Stimulated activated CD4-positive, alpha-beta T cell treated with anti-CD3 and anti-CD28 coated beads, Interleukin-1b, Interleukin-23, amount 100 ng/mL, for 48 hours (primary cell): ENCODE measurements around the gene STEAP1.
"Not testable (repeated sequence)": the region's sequence is repeated elsewhere in the genome, so short reads cannot be mapped to it uniquely, and the experiment has no call there.

Source experiments
- DNase-seq: peaks from one replicate; pipeline ENCODE4 v3.0.0-alpha.2; 2020

The STEAP1 gene

GRCh38 chr7:90153943-90154771 lies at the start of gene STEAP1:
Gene STEAP1, plus strand, starts transcription at chr7:90154469. Its CDS starts 5,320 bp downstream, at chr7:90159789.
- DNase-seq = peak; percentile 80

- DNase-seq = not testable (repeated sequence)
Measured at GRCh38 chr7:90114972-90115371, 39.3 kb upstream of the STEAP1 start.

DNA sequence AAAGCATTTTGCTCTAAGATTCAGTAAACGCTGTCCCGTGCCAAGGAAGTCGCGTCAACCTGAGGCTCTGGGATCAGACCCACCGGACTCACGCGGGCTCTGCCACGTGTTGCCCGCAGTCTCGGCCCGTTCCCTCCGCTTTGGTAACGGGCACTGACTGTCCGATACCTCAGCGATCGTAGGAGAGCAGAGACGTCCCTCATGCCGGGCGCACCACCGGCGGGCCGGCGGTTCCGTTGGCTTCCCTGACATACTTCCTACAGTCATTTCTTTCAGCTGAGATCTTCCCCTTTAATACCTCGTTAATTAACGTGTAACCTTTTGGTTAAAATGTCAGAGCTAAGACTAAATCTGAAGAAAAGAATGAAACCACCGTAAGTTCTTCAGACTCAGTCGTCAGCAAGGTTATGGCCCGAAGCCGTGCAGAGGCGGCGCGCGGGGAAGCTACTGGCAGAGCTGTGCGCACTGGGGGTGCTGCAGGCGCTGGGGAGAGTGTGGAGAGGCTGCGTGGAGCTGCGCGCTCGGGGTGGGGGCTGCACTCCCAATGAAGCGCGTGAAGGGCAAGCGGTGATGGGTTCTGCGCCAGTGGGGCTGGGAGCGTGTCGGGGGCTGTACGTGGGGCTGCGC lies 35.6 kb upstream of the STEAP1 start:
- not testable (repeated sequence) for DNase-seq

DNA sequence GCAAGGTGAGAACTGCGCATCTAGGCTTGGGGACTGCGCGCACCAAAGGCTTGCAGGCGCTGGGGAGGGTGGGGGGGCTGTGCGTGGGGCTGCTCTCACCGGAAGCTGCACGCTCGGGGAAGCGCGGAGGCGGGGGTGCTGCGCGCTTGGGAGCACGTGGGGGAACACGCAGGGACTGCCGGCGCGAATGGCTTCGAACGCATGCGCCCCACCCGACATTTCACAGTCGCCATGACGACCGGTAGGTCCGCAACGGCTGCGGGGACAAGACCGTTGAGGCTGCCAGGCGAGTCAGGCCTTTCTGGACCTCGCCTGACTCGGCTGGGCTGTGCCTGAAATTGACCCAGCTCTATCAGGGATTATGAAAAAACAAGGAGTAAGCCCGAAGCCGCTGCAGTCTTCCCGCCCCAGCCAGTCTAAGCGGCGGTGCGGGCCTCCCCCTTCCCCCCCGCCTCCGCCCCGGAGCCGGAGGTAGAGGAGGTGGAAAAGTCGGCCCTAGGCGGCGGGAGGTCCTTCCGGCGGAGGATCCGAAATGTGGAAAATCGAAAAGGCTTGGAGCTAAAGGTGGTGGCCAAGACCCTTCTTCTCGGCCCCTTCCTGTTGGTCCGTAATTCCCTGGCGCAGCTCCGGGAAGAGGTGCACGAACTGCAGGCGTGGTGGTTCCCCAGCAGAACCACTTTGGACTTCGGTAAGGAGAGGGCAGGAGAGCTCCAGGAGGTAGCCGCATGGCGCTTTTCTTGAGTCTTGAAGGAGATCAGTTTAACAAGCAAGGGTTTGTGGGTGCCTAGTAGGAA lies 34.9 kb upstream of the STEAP1 start:
- DNase-seq = peak; percentile 25

- DNase-seq = not testable (repeated sequence)
Measured at GRCh38 chr7:90120205-90120604, 34.1 kb upstream of the STEAP1 start.

DNA sequence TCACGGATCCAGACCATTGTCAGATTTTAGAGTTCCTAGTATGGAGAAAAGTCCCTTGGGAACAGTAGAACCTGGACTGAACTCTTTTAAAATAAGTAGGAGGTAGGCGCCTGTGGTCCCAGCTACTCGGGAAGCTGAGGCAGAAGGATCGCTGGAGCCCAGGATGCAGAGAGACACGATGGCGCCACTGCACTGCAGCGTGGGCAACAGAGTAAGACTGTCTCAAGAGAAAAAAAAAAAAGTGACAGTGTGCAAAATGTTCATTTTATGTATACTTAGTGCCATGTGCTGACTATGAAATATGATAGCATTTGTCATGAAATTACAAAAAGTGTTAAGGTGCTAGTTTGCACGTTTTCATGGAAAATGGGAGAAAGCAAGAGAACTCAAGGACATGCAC lies 22.5 kb upstream of the STEAP1 start:
- not testable (repeated sequence) for DNase-seq

- DNase-seq = not testable (repeated sequence)
Measured at GRCh38 chr7:90147079-90147960, 6.9 kb upstream of the STEAP1 start.

- peak; percentile 9 for DNase-seq
Measured at GRCh38 chr7:90149428-90149827, 4.8 kb upstream of the STEAP1 start.

DNA sequence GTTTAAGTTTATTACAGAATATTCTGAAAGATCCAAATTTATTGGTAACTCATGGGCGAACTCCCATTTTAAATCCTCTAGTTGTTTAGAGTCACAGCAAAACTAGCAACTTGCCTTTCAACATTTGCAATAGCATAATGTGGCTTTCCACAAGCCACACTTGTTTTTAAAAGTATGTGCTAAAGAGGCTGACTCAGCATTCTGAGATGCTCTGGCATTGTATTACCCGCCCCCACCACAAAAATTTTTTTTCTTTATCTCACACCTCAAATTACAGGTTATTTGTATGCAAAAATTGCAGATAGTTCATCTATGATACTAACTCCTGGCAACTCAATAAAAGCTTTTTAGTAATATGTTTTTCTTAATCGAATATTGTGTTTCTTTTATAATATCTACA lies 2.4 kb upstream of the STEAP1 start:
- DNase-seq = not testable (repeated sequence)

DNA sequence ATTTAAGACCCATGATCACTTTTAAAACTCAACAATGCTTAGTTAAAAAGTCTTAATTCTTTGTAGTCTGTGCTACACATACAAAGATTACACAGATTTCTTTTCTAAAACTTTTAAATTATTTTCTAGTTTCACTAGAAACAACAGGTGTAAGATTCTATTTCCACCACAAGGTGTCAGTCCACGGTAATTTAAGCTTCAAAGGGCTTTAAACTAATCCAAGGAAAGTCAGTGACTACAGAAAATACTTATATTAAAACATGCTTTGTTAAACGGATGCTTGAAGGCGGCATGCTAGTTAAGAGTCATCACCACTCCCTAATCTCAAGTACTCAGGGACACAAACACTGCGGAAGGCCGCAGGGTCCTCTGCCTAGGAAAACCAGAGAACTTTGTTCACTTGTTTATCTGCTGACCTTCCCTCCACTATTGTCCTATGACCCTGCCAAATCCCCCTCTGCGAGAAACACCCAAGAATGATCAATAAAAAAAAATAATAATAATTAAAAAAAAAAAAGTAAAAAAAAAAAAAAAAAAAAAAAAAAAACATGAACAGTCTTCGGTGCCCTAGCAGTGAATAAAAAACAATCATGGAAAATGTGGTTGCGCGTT lies 1.5 kb upstream of the STEAP1 start:
- not testable (repeated sequence) for DNase-seq

DNA sequence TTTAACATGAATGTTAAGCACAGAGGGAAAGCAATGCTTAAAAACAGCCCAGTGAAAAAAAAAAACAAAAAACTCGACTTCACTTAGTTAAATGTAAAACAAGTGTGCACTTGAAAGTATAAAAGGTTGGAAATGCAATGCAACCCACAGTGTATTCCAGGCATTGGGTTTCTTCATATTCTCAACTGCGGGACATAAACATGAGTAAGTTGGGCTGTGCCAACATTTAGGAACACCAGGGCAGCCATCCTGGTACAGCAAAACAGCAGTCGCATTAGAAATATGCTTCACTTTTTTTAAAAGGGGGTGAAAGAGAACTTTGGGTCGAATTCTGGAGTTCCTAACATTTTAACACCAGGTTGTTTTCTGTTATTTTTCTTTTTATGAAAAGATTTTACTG lies 937 bp downstream of the STEAP1 start:
- DNase-seq = no peak

DNA sequence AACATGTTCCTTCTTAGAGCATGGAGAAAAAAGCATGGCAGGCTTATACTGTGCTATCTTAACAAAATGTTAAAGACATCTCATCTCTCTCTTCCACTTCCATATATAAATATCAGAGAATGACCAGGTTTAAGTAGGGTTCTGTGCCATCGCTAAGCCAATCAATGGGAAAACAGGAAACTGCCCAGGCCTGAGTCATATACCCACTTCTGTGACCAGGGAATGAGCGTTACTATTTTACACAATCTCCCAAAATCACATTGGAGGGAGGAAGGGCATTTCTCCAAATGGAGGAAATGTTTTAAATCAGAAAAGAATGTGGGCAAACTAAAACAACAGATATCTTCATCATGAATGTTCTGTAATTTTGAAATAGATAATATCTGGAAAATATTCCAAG lies 3.1 kb downstream of the STEAP1 start:
- DNase-seq = not testable (repeated sequence)

DNA sequence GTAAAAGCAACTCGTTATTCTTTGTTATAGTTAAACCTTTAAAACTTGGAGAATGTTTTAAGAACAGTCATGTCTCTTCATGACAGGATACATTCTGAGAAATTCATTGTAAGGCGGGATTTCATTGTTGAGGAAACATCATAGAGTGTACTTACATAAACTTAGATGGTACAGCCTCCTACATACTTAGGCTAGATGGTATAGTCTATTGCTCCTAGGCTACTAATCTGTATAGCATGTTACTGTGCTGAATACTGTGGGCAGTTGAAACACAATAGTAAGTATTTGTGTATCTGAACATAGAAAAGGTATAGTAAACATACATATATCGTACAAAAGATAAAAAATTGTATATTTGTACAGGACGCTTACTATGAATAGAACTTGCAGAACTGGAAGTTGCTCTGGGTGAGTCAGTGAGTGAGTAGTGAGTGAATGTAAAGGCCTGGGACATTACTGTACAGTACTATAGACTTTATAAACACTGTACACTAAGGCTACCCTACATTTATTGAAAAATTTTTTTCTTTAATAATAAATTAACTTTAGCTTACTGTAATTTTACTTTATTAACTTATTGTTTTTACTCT lies 3.6 kb downstream of the STEAP1 start:
- DNase-seq = not testable (repeated sequence)

- DNase-seq = no peak
Measured at GRCh38 chr7:90163534-90163933, 9.3 kb downstream of the STEAP1 start.

GRCh38 chr7:90165724-90166123 lies 11.5 kb downstream of the STEAP1 start:
- DNase-seq = no peak

DNA sequence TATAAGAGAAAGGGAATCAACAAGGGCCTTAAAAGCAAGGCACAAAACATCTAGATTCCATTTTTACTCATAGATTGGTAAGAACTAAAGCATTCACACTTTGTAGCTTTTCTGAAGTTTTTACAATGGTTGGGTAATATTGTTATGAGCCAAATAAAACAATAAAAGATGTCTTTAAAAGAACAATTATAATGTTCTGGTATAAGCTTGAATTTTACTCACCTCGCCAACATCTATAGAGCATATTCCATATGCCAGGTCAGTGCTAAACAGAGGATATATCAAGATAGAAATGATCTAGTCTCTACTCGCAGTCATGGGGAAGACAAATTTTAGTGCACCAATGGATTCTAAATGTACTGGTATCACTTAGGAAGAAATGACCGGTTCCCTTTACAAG lies 11.9 kb downstream of the STEAP1 start:
- DNase-seq = no peak

DNA sequence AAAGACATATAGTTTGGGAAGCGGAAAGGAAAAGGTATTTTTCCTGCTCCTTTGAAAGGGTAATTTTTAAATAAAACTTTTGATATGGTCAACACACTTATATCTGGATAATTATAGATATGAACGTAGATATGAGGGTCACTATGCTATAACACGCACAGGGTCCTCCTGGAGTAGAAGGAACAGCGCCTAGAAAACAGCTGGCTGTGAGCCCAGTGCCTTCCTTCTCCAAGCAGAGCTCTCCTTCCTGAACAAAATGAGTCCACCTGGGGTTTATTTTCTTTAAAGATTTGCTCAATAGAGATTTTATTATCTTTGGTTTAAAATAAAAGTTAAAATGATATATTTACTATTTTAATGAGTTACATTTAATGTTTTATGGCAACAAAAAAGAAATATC lies 13.1 kb downstream of the STEAP1 start:
- DNase-seq = no peak

DNA sequence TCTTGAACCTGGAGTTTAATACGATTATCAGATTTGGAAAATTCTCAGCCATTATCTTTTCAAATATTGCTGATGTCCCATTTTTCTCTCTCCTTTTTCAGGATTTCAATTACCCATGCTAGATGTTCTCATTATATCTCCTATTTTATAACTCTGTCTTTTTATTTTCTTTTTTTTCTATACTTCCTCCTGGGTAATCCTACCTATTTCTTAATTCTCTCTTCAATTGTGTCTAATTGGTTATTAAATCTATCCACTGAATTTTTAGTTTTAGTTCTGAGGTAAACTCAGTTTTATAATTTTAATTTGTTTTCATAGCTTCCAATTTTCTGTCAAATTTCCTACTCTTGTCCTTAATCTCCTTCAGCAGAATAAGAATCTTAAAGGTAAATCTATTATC lies 15.6 kb downstream of the STEAP1 start:
- no peak for DNase-seq

- no peak for DNase-seq
Measured at GRCh38 chr7:90172121-90172520, 17.9 kb downstream of the STEAP1 start.

- no peak for DNase-seq
Measured at GRCh38 chr7:90172624-90173023, 18.4 kb downstream of the STEAP1 start.

GRCh38 chr7:90173127-90173844 lies 19.0 kb downstream of the STEAP1 start:
- no peak for DNase-seq
